ENCODE results near the gene ALG14.
A peak's percentile ranks its signal among the peaks of the same experiment; 100 is the strongest.

Gene ALG14

DNA sequence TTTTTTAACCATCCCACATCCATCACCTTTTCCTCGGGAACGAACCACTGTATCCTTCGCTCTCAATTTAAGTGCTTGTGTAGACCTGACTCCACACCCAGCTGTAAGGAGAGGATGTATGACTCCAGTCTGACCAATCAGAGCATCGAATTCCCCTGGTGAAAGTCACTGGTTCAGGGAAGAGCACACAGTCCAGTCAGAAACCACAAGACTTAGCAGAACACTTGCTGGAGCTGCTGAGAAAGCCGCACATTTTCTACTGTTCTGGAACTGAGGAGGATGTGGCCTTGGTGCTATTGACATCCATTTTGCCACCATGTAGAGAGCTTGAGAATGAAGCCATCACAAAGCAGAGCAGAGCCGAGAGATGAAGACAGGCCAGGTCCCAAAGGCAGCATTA lies 86.0 kb downstream of the ALG14 start:
- TF ChIP-seq, protein P1, sequence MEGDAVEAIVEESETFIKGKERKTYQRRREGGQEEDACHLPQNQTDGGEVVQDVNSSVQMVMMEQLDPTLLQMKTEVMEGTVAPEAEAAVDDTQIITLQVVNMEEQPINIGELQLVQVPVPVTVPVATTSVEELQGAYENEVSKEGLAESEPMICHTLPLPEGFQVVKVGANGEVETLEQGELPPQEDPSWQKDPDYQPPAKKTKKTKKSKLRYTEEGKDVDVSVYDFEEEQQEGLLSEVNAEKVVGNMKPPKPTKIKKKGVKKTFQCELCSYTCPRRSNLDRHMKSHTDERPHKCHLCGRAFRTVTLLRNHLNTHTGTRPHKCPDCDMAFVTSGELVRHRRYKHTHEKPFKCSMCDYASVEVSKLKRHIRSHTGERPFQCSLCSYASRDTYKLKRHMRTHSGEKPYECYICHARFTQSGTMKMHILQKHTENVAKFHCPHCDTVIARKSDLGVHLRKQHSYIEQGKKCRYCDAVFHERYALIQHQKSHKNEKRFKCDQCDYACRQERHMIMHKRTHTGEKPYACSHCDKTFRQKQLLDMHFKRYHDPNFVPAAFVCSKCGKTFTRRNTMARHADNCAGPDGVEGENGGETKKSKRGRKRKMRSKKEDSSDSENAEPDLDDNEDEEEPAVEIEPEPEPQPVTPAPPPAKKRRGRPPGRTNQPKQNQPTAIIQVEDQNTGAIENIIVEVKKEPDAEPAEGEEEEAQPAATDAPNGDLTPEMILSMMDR (IDR thresholded peaks at IDR 0.05; ENCODE audit: low read depth, low read length, missing control alignments), result no peak
- DNase-seq (ENCODE audit: extremely low read depth, low read depth), result no peak
- H3K4me3 ChIP-seq (replicated peaks; ENCODE audit: low read depth, low read length), result no peak overlapping the region

DNA sequence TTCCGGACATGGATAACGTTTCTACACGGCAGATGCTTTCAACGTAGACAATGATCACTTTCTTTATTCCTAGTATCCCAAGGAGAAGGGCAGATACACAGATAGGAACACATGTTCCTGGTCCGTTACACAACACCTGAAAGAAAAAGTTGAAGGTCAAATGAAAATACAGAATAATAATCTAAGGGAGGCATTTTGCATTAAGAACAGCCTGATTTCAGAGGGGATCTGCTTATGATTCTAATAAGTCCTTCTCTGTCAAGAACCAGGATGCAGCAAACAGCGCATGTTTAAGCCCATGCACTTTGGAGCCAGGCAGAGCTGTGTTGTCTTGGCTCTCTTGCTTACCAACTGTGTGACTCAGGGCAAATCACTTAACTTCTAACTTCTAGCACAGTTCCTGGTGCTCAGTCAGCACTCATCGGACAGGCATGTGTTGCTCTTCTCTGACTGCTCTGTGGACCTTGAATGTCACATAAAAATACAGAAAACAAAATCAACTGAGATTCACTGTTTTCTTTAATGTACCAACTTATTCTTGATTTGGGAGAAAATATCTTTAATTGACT lies 89.5 kb downstream of the ALG14 start:
- DNase-seq (ENCODE audit: extremely low read depth, low read depth), result no peak
- H3K4me3 ChIP-seq (replicated peaks; ENCODE audit: low read depth, low read length), result no peak overlapping the region
- TF ChIP-seq, protein P1 (IDR thresholded peaks at IDR 0.05; ENCODE audit: low read depth, low read length, missing control alignments), result no peak

DNA sequence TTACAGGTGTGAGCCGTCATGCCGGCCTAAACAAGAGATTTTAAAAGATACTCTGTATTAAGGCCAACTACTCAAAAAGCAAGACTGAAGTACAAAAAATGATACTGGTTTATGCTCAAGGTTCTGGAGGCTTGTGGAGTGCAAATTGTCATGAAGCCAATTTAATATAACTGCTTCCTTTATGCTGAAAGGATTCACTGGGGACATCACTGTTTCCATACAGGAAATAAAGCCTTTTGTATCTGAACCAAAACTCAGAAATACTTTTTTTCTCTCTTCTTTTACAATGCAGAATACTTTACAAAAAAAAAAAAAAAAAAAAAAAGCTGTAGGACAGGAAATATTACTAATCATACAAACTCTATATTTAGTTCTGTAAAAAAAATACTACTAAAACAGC lies 90.4 kb downstream of the ALG14 start:
- H3K4me3 ChIP-seq (replicated peaks; ENCODE audit: low read depth, low read length), result no peak overlapping the region
- no peak for DNase-seq (ENCODE audit: extremely low read depth, low read depth)

DNA sequence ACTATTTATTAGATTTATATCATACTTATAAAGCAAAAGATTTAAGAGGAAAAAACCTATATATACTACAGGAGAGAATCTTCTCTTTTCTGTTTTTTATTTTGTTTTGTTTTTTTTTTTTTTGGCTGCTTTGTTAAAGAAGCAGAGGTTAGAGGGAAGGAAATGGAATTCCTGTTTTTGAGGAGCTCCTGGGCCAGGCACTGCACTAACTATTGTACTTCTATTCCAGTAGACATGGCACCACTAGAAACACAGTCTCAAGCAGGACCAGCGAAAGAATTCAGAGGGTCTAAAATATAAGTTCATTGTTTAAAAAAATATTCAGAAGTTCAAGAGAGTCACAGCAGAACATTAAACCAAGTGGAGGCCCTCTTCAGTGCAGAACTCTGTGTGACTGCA lies 91.2 kb downstream of the ALG14 start:
- H3K4me3 ChIP-seq (replicated peaks; ENCODE audit: low read depth, low read length), result no peak overlapping the region
- TF ChIP-seq, protein P1 (IDR thresholded peaks at IDR 0.05; ENCODE audit: low read depth, low read length, missing control alignments), result no peak
- no peak for DNase-seq (ENCODE audit: extremely low read depth, low read depth)

More for the DNA sequence above, 90.4 kb downstream of the ALG14 start:
- TF ChIP-seq, protein P1 (IDR thresholded peaks at IDR 0.05; ENCODE audit: low read depth, low read length, missing control alignments), result no peak

DNA sequence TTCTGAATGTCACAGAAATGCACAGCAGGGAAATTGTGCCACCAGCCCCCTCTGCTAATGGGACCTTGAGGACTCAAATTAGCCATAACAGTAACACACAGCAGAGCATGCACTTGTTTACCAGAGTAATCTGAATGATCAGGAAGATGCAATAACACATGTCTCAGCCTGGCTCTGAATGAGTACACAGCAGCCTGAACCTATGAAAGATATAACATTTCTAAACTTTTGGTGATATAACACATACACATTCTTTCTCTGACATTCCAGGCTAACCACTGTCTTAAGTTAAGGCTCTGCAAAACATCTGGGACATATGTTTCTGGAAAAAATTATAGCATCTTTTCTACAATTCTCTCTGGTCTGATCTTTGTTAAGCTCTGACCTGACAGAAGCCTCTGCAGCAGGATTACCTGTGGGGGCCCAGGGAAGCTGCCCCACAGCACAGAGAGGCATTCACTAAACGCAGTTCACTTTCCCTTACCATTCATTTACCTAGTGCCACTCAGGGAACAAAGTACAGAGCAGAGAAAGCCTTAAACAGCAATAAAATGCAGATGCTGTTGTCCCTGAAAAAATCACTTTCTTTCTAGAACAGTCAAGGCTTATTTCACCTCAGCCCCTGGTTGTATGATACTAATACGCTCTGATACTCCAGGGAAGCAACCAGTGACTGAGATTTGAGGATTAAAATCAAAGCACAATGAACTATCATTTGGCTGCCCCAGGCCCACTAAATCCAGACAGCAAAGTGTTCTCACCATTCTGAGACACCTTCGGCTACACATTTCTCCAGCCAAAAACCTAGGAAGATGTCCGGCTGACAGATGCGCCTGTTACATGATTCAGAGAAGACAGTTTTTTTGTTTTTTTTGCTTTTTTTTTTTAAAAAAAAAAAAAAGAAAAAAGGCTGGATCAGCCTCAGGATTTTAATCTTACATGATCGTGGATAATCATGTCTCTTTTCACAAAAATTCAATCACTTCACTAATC lies 91.9 kb downstream of the ALG14 start:
- DNase-seq (ENCODE audit: extremely low read depth, low read depth), result peak; percentile 68
- TF ChIP-seq, protein P1 (IDR thresholded peaks at IDR 0.05; ENCODE audit: low read depth, low read length, missing control alignments), result no peak
- no peak overlapping the region for H3K4me3 ChIP-seq (replicated peaks; ENCODE audit: low read depth, low read length)

DNA sequence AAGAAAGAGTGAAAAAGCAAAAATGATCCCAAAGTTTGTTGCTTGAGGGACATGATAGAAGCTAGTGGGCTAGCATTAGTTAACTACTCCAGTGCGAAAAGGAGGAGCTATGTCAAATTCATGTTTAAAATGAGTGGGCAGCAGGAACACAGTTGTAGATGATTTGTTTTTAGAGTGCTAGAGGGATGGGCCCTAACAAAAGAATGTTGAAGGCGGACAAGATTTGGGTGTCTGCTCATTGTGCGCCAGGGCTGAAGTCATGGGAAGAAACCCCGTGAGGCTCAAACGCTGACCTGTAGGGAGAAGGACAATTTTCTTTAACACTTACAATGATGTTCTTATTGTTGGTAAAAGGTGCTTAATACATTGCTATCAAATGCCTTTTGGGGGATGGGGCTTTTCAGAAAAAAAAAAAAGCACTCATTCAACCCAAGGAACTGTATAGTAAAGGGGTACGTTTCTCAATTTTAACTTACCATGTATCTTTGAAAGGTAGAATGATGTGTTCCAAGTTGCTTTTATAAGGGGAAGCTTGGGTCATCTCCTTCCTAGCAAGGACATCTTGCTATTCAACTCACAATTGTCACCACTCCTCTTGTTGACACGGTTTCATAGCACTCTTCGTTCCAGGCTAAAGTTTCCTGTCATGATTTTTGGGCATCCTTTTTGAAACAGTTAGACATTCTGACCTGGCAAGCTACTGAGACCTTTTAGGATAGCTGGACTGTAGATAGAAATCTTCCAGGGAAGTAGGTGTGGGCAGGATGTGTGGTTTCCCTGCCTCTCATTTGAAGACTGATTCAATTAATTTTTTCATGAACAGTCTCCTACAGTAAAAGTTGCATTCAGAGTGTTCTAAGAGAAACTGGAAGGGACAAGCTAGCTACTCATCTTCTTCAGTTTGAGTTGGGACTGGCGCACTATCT lies 92.8 kb downstream of the ALG14 start:
- no peak for DNase-seq (ENCODE audit: extremely low read depth, low read depth)
- TF ChIP-seq, protein P1 (IDR thresholded peaks at IDR 0.05; ENCODE audit: low read depth, low read length, missing control alignments), result no peak
- H3K4me3 ChIP-seq (replicated peaks; ENCODE audit: low read depth, low read length), result no peak overlapping the region

Data from HFF-Myc (cell line).